ENCODE results near the gene ZNF556. TPM values are rescaled to one million over a fixed set of nuclear protein-coding genes. Genes with fewer than 3 reads are reported as not detected.
"Not testable (repeated sequence)": the region's sequence is repeated elsewhere in the genome, so short reads cannot be mapped to it uniquely, and the experiment has no call there.

ZNF556 gene
- polyA plus RNA-seq, 2 of the 4 experiments (the other 2 are of a cell fraction) = not detected

DNA sequence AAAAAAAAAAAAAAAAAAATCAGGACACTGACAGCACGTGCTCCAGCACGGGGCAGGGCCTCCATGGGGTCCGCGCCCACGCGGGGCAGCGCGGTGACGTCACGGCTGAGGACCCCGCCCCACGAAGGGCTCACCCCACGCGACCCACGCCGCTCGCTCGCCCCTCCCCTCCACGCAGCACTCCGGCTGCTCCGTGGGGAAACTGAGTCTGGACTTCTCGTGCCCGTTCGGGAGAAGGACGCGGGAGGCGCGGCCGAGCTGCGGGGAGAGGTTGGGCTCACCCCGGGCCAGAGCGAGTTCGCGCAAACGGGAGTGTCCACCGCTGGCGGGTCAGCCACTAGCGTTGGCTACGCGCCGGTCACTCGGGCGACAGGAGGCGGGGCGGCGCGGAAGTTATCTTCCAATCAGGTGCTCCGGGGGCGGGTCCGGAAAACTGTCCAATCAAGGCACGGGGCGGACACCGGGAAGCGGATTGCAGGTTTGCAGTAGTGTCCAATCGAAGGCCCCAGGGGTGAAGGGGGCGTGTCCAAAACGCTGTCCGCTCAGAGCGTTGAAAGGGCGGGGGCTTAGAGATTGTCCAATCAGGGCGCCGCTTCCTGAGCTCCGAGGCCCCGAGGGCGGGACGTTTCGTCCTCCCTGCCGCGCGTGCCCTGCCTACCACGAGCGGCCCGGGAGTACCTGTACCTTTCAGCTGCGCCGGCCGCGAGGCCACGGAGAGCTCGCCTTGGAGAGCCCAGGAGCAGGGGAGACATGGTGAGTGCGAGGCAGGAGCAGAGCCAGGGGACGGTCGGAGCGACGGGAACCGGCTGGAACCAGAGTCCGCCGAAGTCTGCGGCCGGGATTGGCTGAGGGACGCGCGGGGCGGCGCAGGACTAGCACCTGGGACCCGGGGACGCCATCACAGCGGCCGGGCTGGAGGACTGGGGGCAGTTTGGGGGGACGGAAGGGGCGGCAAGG lies 33.4 kb downstream of the ZNF556 start, which contains the start of gene ZNF57:
ZNF57 (plus strand) TSS at position 633 of the 957 bp plus-strand sequence; CDS start at position 751, 118 bp downstream.
- 0% methylated on average over 28 of the region's 100 CpGs for WGBS (ENCODE audit: missing lambda C conversion rate)
- FAIRE-seq (no peak), ATAC-seq (peak; percentile 98 to 99)

DNA sequence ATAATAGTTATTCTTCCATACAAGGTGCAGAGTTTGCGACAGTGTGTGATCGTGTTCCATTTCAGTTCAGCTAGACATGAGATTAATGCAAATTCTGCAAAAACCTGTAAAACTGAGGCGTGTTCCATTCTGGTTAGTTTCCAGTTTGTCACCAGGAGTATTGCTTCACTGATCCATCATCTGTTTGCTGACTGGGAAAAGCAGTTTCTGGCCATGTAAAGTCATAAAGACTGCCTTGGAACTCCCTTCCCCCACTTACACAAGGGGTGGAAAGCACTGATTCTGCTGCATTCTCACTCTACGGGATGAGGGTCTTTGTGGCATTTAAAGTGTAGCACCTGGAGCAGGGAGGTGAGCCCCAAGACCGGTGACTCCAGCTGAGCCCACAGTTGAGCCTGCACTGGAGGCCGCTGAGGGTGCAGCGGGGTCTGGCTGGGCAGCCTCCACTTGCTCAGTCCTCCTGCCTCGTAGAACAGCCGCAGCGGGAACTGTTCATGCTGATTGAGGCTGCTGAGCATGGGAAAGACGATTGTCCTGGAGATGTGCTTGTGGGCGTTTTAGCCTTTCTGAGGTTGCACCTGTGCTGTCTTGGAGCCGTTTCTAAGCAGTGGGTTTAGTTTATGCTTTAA lies 35.6 kb downstream of the ZNF556 start:
- DNase-seq (ENCODE audit: low read depth in 1 of 2, low spot score in 1 of 2) = no peak
- Histone ChIP-seq H3K4me3 (no peak overlapping the region), H3K27ac (no peak overlapping the region), H3K4me2 (no peak overlapping the region), H3K4me1 (no peaks in the 10 kb centered on the region), H3K9me3 (peaks cover 8% of the 10 kb centered on the region; the same call in 1 of the 3 replicates)
- ChIA-PET CTCF (interaction anchor here (1.1 kb wide), 1 partner anchor 9 kb away, joined by 3 read pairs; no protein-coding TSS in a partner anchor), POLR2A (no interaction called here)
- TF ChIP-seq KDM5A (IDR thresholded peaks at IDR 0.05) (no peak), RAD21 (conservative IDR thresholded peaks at IDR 0.05 in 1 of 2, IDR thresholded peaks at IDR 0.05 in 1 of 2) (no peak), KDM1A (IDR thresholded peaks at IDR 0.05; ENCODE audit: low read depth) (no peak), BHLHE40 (IDR thresholded peaks at IDR 0.05; ENCODE audit: low read depth, low read length) (no peak), EP300 (IDR thresholded peaks at IDR 0.05) (no peak), POLR2A (IDR thresholded peaks at IDR 0.05; ENCODE audit: low read length) (no peak), MYC (IDR thresholded peaks at IDR 0.05; ENCODE audit: borderline replicate concordance, low read length) (no peak), HDAC2 (IDR thresholded peaks at IDR 0.05) (no peak)
- TF ChIP-seq, protein P1, sequence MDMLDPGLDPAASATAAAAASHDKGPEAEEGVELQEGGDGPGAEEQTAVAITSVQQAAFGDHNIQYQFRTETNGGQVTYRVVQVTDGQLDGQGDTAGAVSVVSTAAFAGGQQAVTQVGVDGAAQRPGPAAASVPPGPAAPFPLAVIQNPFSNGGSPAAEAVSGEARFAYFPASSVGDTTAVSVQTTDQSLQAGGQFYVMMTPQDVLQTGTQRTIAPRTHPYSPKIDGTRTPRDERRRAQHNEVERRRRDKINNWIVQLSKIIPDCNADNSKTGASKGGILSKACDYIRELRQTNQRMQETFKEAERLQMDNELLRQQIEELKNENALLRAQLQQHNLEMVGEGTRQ (IDR thresholded peaks at IDR 0.05) = no peak
- no peak for ATAC-seq
- 93% methylated on average over 13 of the region's 13 CpGs for WGBS (ENCODE audit: missing lambda C conversion rate)
- FAIRE-seq = no peak

More for the DNA sequence above, 33.4 kb downstream of the ZNF556 start, which contains the start of gene ZNF57:
- CTCF ChIA-PET = interaction anchor here (0.9 to 2.1 kb wide), 3 partner anchors 13 to 59 kb away, joined by 4 to 8 read pairs (median 7); partner anchors contain the start of gene ZNF555
- DNase-seq (ENCODE audit: low read depth in 1 of 2, low spot score in 1 of 2) = peak; percentile 93 to 98
- POLR2A ChIA-PET = interaction anchor here (1.1 kb wide), 1 partner anchor 50 kb away, joined by 9 read pairs; no protein-coding TSS in a partner anchor
- peak; percentile 34; the same call in 1 of the 2 replicates for TF ChIP-seq POLR2A (IDR thresholded peaks at IDR 0.05; ENCODE audit: low read length)
- TF ChIP-seq GATA3 (IDR thresholded peaks at IDR 0.05; ENCODE audit: borderline replicate concordance) = no peak
- TF ChIP-seq CBX8 (IDR thresholded peaks at IDR 0.05) = no peak
- TF ChIP-seq, protein P2, sequence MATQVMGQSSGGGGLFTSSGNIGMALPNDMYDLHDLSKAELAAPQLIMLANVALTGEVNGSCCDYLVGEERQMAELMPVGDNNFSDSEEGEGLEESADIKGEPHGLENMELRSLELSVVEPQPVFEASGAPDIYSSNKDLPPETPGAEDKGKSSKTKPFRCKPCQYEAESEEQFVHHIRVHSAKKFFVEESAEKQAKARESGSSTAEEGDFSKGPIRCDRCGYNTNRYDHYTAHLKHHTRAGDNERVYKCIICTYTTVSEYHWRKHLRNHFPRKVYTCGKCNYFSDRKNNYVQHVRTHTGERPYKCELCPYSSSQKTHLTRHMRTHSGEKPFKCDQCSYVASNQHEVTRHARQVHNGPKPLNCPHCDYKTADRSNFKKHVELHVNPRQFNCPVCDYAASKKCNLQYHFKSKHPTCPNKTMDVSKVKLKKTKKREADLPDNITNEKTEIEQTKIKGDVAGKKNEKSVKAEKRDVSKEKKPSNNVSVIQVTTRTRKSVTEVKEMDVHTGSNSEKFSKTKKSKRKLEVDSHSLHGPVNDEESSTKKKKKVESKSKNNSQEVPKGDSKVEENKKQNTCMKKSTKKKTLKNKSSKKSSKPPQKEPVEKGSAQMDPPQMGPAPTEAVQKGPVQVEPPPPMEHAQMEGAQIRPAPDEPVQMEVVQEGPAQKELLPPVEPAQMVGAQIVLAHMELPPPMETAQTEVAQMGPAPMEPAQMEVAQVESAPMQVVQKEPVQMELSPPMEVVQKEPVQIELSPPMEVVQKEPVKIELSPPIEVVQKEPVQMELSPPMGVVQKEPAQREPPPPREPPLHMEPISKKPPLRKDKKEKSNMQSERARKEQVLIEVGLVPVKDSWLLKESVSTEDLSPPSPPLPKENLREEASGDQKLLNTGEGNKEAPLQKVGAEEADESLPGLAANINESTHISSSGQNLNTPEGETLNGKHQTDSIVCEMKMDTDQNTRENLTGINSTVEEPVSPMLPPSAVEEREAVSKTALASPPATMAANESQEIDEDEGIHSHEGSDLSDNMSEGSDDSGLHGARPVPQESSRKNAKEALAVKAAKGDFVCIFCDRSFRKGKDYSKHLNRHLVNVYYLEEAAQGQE (IDR thresholded peaks at IDR 0.05) = no peak
- peak; percentile 57; the same call in 1 of the 2 replicates for TF ChIP-seq PHF8 (IDR thresholded peaks at IDR 0.05; ENCODE audit: borderline replicate concordance, low read depth)
- TF ChIP-seq NFE2L2 (conservative IDR thresholded peaks at IDR 0.05; ENCODE audit: low read length) = no peak
- peak; percentile 77 for TF ChIP-seq NPAS2 (CRISPR knock-in tag; IDR thresholded peaks at IDR 0.05; ENCODE audit: borderline replicate concordance)
- TF ChIP-seq, protein P3, sequence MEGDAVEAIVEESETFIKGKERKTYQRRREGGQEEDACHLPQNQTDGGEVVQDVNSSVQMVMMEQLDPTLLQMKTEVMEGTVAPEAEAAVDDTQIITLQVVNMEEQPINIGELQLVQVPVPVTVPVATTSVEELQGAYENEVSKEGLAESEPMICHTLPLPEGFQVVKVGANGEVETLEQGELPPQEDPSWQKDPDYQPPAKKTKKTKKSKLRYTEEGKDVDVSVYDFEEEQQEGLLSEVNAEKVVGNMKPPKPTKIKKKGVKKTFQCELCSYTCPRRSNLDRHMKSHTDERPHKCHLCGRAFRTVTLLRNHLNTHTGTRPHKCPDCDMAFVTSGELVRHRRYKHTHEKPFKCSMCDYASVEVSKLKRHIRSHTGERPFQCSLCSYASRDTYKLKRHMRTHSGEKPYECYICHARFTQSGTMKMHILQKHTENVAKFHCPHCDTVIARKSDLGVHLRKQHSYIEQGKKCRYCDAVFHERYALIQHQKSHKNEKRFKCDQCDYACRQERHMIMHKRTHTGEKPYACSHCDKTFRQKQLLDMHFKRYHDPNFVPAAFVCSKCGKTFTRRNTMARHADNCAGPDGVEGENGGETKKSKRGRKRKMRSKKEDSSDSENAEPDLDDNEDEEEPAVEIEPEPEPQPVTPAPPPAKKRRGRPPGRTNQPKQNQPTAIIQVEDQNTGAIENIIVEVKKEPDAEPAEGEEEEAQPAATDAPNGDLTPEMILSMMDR (IDR thresholded peaks at IDR 0.05) = no peak
- TF ChIP-seq, protein P4, sequence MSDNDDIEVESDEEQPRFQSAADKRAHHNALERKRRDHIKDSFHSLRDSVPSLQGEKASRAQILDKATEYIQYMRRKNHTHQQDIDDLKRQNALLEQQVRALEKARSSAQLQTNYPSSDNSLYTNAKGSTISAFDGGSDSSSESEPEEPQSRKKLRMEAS (IDR thresholded peaks at IDR 0.05) = peak; percentile 56
- Histone ChIP-seq H3K27ac (peak within 1 kb of the TSS; percentile 75 to 98), H3K4me1 (no peaks in the 10 kb centered on the region), H3K4me2 (peak within 1 kb of the TSS; percentile 86), H3K9me3 (peaks cover 18% of the 10 kb centered on the region; the same call in 2 of the 3 replicates), H3K4me3 (peak within 1 kb of the TSS; percentile 64)

DNA sequence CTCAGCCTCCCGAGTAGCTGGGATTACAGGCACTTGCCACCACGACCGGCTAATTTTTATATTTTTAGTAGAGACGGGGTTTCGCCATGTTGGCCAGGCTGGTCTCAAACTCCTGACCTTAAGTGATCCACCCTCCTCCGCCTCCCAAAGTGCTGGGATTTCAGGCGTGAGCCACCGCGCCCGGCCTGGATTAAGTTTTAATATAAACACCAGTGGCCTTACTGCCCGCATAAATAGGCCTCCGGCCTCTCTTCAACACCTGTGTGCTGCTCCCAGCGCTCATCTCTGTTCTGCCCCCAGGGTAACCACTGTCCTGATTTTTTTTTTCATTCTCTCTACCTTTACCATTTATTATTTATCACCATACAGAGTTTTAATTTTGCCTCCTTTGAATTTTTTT lies 36.2 kb downstream of the ZNF556 start:
- H3K27ac ChIP-seq; H3K4me3 ChIP-seq; H3K4me2 ChIP-seq; POLR2A ChIA-PET; ATAC-seq; CTCF ChIA-PET; FAIRE-seq; H3K9me3 ChIP-seq; DNase-seq (ENCODE audit: low read depth in 1 of 2, low spot score in 1 of 2); H3K4me1 ChIP-seq: not testable (repeated sequence)
- WGBS (ENCODE audit: missing lambda C conversion rate) = 95% methylated on average over 13 of the region's 13 CpGs

Measured in A549 (cell line).